NCI-H345 treated with DMSO at 0.1 percent for 48 hours (cell line): ENCODE results near the gene TBC1D5.
"Not testable (repeated sequence)": the region's sequence is repeated elsewhere in the genome, so short reads cannot be mapped to it uniquely, and the experiment has no call there.

Experiments
- DNase-seq: peaks from one replicate; lab custom pipeline; 2025; ENCODE audit not compliant: unreplicated experiment; lab: John Stamatoyannopoulos, UW

Gene TBC1D5

DNA sequence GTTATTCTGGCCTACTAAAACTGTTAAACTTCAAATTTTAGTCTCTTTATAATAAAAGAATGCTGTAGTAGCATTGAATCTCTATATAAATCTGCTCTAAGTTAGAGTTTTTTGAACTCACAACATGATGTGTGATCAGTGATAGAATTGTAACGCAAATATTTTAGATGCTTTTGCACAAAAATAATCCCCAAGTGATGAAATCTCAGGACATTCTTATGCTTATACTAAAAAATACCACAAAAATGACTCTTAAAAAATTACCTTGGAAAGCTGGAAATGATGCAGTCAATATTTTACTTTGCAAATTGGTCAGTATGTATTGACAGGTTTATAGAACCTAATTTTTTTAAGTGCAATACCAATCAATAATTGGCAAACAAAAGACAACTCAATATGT is 375.3 kb downstream of the TBC1D5 start:
- no peak for DNase-seq

DNA sequence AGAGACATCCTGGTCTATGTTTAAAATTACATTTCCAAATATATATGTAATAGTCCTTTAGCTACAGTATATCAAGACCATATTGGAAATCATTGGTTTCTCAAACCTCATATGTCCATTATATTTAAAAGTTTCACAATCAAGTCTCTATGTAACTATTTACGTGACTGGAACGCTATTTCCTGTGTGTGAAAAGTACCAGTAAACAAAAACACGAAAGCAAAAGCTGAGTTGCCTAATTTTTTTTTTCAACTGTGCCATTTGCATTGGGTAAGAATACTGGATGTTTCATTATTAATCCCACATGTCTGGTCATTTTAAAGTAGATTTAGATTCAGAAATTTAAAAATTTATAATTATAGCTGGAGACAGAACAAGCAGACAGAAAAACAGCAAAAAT is 381.4 kb downstream of the TBC1D5 start:
- no peak for DNase-seq

DNA sequence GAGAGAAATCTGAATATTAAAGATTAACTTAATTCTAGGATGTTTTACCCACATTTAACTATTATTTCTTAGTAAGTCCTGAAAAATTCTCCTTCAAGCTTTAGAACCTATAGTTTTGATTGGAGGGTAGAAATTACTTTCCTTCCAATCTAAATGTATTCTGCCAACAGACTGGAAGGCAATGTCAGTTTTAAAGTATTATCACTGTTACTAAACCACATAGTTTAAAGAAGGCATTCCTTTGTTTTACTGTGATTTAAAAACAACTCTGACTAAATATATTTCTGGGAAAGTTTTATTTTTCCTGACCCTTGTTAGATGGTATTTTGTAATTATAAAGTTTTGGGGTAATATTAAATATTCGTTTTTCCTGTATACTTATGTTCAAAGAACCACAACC is 382.5 kb downstream of the TBC1D5 start:
- DNase-seq: no peak

DNA sequence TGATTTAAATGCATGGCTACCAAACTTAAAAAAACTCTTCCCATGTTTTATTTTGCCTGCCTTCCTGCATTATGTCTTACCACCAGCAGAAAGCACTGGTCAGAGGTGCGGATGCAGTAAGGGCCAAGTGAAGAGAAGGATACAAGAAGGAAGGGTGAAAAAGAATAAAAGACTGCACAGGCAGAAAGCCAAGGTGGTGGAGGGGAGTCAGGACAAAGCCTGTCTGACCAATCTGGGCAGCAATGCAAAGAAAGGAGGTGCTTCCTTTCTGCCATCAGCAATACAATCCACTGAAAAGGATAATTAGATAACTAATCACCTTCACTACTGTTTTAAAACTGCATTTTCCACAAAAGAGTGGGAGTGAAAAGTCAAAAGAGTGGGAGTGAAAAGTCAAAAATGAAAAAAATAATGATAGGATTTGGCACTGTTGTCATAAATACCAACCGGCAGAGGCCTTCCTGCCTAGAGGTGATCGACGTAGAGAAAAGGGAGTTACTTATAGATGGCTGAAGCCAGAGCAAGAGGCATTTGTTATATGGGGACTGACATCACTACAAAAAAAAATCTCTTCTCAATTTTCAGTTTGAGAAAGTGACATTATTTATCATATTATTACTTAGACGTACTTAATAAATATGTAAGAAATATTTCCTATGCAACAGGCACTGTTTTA is 385.3 kb downstream of the TBC1D5 start:
- no peak for DNase-seq

DNA sequence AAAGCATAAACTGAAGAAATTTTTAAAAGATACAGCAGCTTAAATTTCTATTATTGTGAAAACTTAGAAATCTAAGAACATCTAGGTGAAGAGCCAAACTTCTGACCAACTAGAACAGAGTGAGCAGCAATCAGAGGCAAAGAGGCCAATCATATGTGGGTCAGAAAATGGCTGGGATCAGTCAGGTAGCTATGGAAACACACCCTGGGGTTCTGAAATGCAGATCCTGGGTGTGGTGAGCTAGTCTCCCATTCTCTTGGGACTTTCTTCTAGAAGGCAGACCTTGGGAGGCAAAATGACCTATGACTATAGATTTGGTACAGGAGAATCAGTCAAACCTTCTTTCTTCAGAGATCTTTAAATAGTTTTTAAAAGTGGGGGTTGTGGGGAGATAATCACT is 385.8 kb downstream of the TBC1D5 start:
- no peak for DNase-seq

DNA sequence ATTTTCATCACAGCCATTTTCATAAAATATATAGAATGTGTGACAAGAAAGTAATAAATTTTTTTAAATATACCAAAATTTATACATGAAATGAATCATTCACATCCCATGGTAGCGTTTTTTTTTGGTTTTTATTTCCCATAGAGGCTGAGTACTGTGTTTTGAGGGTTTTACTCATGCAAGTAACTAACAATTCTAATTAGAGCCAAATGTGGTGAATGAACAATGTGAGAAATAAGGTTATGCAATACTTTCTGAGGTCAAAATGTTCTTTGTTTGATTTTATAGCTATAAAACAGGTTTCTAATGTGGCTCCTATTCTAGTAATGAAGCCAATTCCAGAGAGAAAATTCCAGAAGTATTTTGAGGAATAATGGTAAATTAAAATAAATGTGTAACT is 386.8 kb downstream of the TBC1D5 start:
- no peak for DNase-seq

DNA sequence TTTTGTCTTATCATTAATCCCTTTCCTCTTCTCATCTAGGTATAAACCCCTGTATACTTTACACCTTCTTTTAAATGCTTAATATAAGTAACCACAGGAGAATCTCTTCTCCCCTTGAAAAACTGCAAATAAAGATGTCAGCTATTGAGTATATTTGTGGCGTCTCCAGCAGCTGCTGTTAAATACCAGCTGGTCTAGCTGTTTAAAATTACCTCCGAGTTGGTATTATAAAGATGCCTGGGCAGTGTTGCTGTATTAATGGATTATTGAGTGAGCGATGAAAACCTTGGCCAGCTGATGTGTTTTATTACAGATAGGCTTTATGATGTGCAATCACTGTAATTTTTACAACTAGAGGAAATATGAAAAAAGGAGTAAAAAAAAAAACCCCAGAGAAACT is 388.1 kb downstream of the TBC1D5 start:
- DNase-seq: no peak

DNA sequence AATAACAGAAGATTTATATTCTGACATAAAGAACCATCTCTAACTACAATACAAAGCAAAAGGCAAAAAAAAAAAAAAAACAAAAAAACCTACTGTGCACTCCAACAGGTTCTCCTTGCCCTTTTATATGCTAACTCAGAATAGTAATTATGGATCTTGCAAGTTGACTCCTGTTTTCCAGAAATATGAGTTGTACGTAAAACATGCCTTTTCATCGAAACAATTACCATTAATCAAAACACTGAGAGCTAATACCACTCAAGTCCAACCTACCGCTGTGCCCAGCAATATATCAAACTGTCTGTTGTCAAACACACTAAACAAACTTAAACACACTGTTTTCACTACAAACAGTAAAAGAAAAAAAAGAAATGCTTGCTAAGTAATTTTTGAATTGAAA is 389.8 kb downstream of the TBC1D5 start:
- no peak for DNase-seq

DNA sequence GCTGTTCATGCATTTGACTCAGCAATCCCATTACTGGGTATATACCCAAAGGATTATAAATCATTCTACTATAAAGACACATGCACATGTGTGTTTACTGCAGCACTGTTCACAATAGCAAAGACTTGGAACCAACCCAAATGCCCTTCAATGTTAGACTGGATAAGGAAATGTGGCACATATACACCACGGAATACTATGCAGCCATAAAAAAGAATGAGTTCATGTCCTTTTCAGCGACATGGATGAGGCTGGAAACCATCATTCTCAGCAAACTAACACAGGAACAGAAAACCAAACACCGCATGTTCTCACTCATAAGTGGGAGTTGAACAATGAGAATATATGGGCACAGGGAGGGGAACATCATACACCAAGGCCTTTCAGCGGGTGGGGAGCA is 391.2 kb downstream of the TBC1D5 start:
- not testable (repeated sequence) for DNase-seq

DNA sequence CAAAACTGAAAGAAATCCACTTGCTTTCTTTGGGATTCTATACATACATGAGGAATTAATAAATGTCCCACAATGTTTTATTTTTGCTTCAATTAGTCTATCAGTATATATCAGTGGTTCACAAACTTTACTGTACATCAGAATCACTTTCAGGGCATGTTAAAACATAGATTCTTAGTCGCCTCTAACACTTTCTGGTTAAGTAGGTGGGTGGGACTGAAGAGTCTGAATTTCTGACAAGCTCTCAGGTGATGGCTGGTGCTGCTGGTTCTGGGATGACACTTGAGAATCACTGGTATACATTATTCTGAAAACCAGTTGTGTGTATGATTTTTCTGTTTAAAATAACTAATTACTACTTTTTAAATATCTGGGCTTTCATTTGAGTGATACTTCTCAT is 393.3 kb downstream of the TBC1D5 start:
- DNase-seq: no peak

DNA sequence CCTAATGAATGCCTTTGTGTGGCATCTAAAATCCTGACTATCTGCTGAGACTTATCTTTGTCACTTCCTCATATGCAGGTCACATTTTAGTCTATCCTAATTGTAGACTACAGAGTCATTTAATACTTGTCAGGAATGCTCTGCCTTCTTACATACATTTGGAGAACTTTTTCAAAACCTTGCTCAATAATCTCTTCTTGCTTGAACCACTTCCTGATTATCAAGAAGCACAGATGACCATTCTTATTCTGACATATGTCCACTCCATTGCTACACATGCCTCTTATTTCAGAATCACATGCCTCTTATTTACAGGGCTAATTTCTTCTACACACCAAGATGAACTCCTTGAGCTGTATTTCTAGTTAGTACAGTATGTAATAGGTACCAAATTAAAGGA is 400.3 kb downstream of the TBC1D5 start:
- no peak for DNase-seq

DNA sequence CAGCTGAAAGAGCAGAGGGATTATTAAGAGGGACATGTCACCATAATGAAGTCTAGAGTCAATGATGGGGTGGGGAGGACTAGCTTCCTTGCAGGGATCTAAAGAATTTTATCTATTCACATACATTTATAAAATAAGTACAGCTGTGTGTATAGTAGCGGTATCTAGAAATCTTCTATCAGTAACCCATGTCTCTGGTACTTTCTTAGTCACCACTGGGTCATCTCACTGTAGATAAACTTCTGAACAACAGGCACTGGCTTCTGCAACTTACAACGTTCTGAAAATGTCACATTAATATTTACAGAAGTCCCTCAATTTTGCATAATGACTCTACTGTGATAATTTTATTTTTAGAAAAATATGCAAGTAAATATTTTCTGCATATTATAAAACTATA is 401.7 kb downstream of the TBC1D5 start:
- DNase-seq: no peak

DNA sequence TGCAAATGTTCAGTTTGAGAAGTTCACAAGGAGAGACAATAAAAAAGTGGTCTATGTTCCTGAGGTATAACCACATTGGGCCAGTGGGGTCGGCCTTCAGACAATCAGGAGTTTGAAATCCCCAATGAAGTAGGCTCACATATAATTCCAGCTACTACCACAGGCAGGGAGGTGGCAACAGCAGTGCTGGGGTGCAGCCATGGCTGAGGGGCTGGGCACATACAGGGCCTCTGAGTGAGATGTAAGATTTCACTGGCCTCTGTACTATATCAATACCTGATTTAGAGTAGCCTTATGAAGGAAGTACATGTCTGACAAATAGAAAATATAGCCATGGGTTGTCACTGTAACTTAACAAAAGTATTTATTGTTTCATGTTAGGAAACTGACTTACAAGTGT is 402.2 kb downstream of the TBC1D5 start:
- no peak for DNase-seq

DNA sequence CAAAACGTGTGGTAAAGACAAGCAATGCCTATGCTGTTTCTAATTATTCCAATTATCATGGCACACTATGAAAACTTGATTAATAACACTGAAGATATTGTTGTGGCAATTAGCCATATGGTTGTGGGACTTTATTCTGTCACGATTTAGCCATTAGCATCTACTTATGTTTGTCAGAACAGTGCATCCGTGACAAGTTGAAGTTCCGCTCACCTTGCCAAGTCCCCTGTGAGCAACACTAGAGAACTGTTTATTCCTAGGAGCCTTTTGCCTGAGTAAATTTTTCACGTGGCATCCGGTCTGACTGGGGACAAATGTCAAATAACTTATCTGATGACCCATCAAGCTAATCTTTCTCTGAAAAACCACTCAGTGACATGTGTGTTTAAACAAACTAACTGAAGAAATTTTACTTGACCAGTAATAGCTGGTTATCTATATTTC is 403.3 kb downstream of the TBC1D5 start:
- DNase-seq: no peak

DNA sequence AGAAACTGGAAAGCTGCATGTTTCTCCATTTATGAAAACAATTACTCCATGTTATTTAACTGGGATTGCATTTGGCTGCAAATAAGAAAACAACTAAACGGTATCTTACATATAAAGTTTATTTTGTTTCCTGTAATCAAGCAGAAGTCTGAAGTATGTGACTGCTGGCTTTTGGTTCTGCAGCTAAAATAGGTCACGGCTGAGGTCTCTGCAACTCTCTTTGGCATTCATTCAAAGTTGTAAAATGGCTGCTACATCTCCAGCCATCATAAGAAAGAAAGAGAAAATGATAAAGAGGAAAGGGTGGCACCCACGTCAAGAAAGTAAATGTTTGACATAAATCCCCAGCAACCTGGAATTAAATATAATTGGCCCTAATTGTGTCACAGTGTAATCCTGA is 406.1 kb downstream of the TBC1D5 start:
- no peak for DNase-seq

DNA sequence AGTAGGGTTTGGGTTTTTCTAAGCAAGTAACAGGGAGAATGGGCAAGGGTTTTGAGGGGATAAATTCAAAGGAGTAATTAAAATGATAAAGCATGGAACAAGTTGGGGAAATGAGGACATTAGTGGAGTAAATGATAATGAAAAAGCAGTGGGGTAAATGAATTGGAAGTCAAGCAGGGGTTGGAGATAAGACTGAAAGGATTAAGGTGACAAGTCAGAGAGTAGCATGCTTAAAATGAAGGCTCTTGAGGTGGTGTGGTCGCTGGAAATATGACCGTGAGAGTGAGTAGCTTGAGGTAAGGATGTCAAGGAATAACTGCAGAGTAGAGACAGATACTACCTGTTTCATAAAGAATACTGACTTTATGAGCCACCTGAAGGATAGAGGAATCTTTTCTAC is 408.5 kb downstream of the TBC1D5 start:
- DNase-seq: no peak

DNA sequence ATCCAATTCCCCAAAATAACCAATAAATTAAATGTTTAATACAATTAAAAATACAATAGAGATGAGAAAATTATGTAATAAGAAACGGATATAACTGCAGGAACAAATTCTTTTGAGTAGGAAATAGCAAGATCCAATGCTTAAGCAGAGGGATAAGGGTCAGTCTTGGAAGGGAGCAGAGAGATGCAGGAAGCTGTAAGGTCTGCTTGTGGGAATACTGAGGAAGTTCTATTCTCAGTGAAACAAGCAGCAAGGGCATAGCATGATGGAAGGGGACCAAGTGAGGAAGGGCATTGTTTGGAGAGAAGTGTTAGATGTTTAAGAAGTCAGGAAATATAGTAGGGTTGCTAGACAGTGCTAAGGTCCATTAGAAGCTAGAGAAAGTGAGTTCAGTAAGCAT is 409.0 kb downstream of the TBC1D5 start:
- DNase-seq: no peak

DNA sequence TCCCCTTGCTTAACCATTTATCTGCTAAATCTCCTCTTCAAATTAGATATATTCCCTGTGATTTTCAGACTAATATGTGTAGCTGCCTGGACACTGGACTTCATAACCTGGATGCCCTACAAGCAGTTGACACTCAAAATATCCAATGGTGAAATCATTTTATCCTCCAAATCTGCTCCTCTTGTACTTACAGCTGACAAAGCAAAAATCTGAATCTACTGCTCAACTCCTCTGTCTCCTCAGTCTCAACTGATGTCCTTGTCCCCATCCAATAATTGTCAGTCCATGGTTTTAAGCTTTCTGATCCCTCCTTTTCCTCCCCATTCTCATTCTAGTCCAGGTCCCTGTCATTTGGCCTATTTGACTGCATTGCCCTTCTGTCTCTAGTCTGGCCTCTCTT is 411.8 kb downstream of the TBC1D5 start:
- no peak for DNase-seq

DNA sequence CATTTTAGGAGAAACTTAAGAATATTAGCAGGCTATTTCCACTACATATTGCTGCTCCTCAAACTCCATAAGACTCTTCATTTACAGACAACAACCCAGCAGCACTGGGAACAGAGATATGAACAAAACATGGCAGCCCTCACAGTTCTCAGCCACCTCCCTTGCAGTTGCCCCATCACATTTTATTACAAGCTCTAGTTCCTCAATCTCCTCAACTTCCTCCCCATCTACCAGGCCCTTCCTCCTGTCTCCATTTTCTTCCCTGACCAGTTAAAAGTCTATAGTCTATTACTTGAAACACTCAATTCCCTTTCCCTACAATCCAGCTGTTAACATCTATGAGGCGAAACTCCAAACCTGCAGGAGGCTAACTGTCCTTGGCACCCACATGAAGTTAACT is 412.5 kb downstream of the TBC1D5 start:
- no peak for DNase-seq

DNA sequence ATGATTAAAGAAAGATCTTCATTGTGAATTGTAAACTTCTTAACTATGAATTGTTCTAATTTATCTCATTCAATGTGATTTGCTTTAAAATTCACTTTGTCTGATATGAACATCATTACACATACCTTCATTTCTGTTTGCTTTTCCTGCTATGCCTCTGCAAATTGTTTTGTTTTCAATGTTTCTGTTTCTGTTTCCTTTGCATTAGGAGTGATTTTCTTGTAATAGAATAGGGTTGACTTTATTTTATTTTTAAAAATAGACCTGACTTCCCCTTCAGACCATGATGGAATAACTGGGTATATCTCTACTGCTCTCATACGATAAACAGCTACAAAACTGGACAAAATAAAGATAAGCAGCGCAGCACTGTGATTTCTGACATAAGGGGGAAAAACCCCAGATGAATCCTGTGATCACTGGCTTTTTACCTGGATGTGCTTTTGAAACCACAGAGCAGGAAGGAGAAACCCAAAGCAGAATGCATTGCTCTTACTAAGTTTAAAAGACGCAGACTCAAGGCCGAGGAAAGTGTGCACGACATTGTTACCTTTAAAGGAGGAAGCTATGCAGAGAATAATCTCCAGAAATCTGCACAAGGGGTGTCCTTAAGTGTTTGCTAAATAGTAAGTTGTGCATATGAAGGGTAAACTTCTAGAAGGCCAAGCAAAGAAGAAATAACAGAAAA is 420.2 kb downstream of the TBC1D5 start:
- DNase-seq: no peak

DNA sequence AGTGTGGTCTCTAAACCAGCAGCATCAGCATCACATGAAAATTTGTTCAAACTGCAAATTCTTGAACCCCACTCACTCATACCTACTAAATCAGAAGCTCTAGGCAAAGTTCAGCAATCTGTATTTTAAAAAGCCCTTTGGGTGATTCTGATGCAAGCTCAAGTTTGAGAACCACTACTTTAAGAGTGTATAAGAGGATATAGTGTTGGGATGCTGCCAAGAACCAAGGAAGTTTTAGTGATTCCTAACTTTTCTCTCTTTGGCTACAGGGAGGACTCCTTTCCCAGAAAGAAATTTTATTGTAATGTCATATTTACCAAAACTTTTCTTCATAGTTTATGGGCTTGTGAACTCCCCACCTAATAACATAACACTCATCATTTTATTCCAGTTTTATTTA is 422.2 kb downstream of the TBC1D5 start:
- no peak for DNase-seq

DNA sequence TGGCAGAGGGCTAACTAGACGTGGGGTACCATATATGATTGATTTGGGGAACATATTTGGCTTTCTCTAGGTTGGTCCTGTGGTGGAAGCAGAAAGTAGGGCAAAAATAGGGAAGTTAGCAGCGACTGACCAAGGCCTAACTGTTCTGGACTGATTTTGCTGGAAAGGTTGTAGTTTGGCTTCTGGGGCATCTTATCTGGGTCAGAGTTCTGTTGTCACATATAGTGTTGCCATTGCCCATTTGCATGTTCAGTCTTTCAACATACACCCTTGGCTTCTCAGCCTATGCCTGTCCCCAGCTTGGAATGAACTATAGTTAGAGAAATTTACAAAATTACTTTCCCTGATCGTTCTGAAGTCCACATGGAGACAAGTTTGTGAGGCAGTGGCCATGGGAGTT is 426.5 kb downstream of the TBC1D5 start:
- no peak for DNase-seq

DNA sequence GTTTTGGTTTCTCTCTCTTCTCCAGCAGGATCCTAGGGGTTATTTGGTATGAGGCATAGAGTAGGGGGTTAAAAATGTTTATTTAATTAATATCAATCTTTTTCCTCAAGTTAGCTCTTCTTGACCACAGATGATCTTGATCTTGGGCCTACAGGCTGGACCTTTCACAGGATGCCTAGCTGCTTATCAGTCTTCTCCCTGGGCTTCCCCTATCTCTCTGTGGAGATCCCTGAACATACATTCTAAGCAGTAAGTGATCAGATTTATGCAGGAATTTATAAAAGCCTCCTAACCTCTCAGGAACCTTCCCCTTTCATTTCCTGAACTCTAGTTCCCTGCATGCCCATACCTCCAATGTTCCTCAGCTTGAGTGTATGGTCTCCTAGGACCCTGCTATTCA is 428.3 kb downstream of the TBC1D5 start:
- no peak for DNase-seq
